NB4 (cell line): ENCODE results near the gene KRT38.

Experiments used
- POLR2A ChIP-seq: IDR thresholded peaks from 2 replicates; pipeline ENCODE4 v1.6.1; 2011; ENCODE audit warnings: mild to moderate bottlenecking; ENCODE audit not compliant: insufficient read length; ENCODE audit errors: extremely low read depth
- TF ChIP-seq, protein P1 (sequence below): IDR thresholded peaks from one replicate; pipeline ENCODE4 v1.5.1; 2012; ENCODE audit warnings: low read depth, low read length

DNA sequence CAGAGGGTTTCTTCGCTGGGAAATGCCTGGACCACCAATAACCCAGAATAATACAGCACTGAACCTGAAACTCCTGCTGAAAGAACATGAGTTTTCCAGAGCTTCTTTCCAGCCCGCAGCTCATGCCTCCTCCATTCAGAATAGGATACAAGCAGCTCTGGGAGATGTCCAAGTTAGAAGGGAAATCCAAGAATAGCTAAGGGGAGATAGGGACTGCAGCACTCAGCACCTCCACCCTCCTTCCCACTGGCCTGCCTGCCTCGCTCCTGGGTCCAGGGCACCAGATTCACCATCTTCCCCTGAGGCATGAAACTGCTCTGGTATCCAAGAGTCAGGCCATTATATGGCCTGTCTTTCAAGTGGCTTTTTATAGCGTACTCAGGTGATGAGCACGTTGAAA lies 47.5 kb downstream of the KRT38 start:
- TF ChIP-seq, protein P1, sequence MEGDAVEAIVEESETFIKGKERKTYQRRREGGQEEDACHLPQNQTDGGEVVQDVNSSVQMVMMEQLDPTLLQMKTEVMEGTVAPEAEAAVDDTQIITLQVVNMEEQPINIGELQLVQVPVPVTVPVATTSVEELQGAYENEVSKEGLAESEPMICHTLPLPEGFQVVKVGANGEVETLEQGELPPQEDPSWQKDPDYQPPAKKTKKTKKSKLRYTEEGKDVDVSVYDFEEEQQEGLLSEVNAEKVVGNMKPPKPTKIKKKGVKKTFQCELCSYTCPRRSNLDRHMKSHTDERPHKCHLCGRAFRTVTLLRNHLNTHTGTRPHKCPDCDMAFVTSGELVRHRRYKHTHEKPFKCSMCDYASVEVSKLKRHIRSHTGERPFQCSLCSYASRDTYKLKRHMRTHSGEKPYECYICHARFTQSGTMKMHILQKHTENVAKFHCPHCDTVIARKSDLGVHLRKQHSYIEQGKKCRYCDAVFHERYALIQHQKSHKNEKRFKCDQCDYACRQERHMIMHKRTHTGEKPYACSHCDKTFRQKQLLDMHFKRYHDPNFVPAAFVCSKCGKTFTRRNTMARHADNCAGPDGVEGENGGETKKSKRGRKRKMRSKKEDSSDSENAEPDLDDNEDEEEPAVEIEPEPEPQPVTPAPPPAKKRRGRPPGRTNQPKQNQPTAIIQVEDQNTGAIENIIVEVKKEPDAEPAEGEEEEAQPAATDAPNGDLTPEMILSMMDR: no peak
- no peak for TF ChIP-seq POLR2A
